Liver (tissue), 3 donors: ENCODE measurements around the gene GRAMD1A.

Source experiments
- CTCF ChIP-seq: fragments of 150-350 bp; IDR thresholded peaks from 2 replicates; pipeline ENCODE4 v1.5.1; 2017; ENCODE audit warnings: improper control_type of control experiment, low read depth, low read length; ENCODE audit not compliant: missing input control
- JUND ChIP-seq, 2 donors: IDR thresholded peaks; 2 replicates each; pipeline ENCODE4 v1.6.1; 2016; ENCODE audit warnings: antibody characterized with exemption in 2 of 2
- MAX ChIP-seq: IDR thresholded peaks from 2 replicates; pipeline ENCODE4 v1.6.1; 2016; ENCODE audit warnings: antibody characterized with exemption
- YY1 ChIP-seq: IDR thresholded peaks from 2 replicates; pipeline ENCODE4 v1.6.1; 2016; ENCODE audit warnings: antibody characterized with exemption, mild to moderate bottlenecking
- donor health status: healthy.
- donor health status: healthy.

GRCh38 chr19:35060160-35060855 is 60.2 kb downstream of the GRAMD1A start:
- TF ChIP-seq CTCF = no peak
- no peak for TF ChIP-seq YY1
- no peak for TF ChIP-seq MAX
- TF ChIP-seq JUND (IDR thresholded peaks at IDR 0.05) = no peak
